HL-60/S4 (cell line): ENCODE measurements around the gene GNB3.

ENCODE experiments used
- in situ Hi-C: fragments of 300-500 bp; cut with MboI; formaldehyde crosslinking; loops from 2 replicates; pipeline ENCODE4 v1.14.3; 2022; ENCODE audit warnings: low sequenced_read_pairs

GNB3 gene

GRCh38 chr12:6834873-6835272 is 5.9 kb upstream of the GNB3 start:
- in situ Hi-C loops = no loop called here

DNA sequence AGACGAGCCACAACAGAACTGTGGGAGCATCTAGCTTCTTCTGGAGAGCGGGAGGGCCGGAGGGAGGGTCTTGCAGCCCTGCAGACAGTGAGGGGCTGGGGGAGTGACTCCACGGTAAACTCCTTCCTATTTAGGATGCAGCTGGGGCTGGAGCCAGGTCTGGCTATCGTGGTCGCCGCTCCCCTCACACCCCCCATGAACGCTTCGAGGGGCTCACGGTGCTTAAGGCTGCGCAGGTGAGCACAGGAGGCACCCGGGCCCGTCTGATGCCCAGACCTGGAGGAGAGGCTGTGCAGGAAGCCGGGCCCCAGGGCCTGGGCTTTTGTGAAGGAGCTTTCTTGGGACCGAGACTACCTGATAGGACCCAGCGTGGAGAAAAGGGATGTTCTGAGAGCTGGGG is 3.9 kb upstream of the GNB3 start:
- in situ Hi-C loops = no loop called here

- in situ Hi-C loops = no loop called here
Observed at GRCh38 chr12:6837370-6838060, 3.2 kb upstream of the GNB3 start.

DNA sequence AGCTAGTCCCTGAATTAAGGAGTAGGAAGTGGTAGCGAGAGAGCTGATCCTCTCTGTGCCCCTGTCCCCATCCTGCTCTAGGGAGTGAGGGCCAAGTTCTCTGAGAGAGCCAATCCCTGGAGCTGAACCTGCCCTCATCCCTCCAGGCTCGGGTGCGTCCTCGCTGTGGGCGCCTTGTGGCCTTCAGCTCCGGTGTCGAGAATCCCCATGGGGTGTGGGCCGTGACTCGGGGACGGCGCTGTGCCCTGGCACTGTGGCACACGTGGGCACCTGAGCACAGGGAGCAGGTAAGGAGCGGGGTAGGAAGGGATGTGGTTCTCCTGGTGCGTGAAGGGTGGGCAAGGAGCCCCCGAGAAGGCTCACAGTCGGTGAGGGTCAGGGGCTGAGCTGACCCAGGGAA is 1.9 kb upstream of the GNB3 start:
- in situ Hi-C loops = no loop called here

DNA sequence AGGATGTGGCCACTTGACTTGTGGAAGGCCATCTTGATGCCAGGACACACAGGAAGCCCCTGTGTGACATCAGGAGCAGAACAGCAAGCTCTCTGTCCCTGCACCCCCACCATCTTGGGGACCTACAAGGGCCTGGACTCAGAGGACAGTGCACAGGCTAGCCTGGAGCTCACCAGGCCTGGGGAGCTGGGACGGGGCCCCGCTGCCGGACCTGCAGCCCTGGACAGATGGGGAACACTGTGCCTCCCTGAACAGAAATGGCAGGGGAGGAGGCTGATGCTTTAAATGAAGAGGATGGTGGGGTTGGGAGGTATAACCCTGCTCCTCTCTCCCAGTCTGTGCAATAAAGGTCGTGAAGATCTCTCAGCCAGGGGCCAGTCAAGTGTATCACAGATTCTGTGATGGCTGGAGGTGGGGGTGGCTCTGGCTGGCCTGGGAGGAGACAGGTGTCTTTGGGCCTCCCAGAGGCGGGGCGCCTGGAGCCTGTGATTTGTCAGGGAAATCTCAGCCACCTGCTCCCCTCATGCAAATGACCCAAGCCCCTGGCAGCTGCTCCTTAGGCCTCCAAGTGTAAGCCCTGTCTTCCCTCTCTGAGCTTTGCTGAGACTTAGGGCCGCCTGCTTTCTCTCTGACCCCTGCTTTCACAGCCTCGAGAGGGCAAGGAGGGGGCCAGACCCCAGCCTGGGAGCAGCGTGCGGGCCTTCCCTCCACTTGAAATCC is 1.1 kb upstream of the GNB3 start:
- in situ Hi-C loops = no loop called here

- in situ Hi-C loops = no loop called here
Observed at GRCh38 chr12:6840330-6840729, 395 bp upstream of the GNB3 start.

DNA sequence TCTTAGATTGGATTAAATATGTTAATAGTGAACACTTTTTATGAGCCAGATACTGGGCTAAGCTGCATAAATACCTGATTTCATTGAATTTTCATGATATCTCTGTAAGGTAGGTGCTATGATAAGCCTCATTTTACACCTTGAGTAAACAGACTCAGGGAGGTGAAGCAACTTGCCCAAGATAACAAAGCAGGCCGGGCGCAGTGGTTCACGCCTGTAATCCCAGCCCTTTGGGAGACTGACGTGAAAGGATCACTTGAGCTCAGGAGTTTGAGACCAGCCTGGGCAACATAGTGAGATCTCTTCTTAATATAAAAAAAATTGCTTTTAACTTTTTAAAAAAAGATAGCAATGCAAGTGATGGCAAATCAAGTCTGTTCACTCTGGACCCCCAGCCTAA is 1.4 kb downstream of the GNB3 start:
- in situ Hi-C loops = no loop called here

GRCh38 chr12:6843118-6843902 is 2.6 kb downstream of the GNB3 start:
- in situ Hi-C loops = no loop called here

- in situ Hi-C loops = no loop called here
Observed at GRCh38 chr12:6845395-6845794, 4.7 kb downstream of the GNB3 start.

DNA sequence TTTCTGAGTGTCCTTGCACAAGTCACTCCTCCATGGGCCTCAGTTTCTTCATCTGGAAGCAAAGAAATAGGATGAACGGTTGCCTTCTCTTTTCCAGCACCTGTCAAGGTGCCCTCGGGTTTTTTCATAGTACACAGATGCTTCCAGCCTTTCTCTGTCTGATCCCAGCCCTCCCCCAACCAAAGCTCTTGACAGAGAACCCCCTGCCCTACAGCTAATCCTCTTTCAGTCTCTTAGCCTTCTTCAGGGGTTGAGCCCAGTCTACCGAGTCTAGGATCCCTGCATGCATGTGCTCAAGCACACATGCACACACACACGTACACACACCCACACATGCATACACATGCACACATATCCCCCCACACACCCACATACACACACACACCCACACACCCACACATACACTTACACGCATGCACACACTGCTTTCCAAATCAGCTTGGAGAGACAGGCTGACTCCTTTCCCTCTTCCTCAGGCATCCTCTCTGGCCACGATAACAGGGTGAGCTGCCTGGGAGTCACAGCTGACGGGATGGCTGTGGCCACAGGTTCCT is 5.7 kb downstream of the GNB3 start:
- in situ Hi-C loops = no loop called here

GRCh38 chr12:6847676-6848075 is 7.0 kb downstream of the GNB3 start:
- in situ Hi-C loops = no loop called here

DNA sequence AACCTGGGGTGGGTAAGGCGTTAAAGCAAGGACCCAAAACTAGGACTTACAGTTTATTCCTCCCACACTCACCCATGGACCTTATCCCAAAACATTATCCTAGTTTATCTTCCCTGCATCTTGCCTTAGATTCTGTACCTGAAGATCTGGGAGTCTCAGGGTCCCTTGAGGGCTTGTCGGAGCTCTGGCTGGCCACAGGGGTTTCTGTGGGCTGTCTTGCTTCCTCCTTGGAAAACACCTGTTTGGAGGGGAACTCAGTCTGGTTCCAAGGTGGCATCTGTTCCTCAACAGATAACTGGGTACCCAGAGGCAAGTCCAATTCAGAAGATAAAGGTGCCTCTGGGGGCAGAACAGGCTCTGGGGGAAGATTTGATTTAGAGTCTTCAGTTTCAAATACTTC is 8.7 kb downstream of the GNB3 start:
- in situ Hi-C loops = no loop called here

- in situ Hi-C loops = no loop called here
Observed at GRCh38 chr12:6849976-6850560, 9.3 kb downstream of the GNB3 start.

DNA sequence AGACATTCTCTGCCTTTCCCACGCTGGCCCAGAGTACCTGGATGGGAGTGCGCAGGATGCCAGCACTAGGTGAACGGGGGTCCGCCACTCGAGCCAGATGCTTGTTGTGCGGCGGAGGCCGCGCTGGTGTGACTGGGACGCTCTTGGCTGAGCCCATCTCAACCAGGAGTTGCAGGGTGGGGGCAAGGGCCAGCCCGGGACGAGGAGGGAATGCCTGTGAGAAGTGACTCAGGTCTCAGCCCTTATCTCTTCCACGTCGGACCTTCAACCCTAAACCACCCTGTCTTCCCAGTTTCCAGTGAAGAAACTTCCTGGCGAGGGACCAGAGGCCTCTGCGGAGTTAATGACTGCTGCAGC is 10.0 kb downstream of the GNB3 start:
- in situ Hi-C loops = no loop called here

- in situ Hi-C loops = no loop called here
Observed at GRCh38 chr12:6851153-6851920, 10.6 kb downstream of the GNB3 start, which contains the start of gene CDCA3. Gene CDCA3, minus strand, starts transcription at chr12:6851286. Its CDS starts 334 bp downstream, at chr12:6850952.

DNA sequence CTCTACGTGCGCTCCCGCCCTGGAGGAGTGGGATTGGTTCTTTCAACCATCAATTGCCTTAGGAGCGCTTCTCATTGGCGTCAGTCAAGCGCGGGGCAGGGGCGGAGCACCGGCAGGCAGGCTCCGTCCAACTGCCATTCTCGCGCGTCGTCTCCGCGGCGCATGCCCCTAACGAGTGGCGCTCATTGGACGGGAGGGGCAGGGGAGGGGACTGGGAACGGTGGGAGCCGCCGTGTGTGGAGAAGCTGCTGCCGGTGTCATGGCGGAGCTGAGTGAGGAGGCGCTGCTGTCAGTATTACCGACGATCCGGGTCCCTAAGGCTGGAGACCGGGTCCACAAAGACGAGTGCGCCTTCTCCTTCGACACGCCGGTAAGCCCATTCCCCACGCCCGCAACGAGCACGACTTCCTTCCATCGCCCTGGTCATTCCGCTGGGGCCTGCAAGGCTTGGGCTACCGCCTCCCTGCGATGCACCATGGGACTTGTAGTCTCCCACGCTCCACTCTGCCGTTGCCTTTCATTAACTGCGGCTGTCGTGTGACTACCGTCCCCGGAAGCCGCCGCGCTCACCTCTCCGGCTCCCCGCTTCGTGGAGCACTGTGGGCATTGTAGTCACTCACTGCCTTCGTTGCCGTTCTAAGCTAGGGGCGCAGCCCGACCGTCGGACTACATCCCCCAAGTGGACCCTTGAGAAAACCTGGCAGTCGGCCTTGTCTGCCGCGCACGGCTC is 11.4 kb downstream of the GNB3 start, which contains the start of gene USP5:
Gene USP5 (plus strand): TSS at position 230 of the 730 bp plus-strand sequence. CDS start 30 bp downstream, at position 260.
- in situ Hi-C loops = no loop called here

DNA sequence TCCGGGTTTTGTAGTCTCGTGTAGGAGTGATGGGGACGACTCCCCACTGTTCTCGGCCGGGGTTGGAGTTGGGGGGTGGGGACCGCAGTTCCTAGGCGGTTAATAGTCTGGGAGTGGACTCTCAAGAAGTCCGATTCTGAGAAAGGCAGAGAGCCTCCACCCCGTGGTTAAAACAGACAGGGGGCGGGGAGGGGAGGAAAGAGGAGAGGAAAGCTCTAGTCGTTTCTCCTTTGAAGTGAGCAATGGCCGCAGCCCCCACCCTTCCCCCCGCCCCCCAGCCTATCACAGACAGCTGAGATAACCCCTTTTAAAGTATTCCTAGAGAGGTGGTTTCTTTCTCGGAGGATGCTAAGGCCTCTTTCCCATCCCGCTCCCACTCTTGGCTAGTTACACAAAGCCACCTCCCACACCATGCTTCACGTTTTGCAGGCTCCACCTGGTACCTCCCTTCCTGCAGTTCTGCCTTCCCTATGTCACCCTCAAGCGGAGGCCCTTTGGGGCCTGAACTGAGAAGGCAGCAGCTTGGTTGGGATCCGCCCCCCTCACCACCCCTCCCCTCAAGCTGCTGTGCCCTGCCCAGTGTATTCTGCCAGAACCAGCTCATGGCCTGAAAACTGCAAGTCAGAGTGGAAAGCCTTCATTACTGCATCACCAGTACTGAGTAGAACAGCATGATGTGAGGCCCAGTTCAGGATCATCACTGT is 12.1 kb downstream of the GNB3 start:
- in situ Hi-C loops = no loop called here

DNA sequence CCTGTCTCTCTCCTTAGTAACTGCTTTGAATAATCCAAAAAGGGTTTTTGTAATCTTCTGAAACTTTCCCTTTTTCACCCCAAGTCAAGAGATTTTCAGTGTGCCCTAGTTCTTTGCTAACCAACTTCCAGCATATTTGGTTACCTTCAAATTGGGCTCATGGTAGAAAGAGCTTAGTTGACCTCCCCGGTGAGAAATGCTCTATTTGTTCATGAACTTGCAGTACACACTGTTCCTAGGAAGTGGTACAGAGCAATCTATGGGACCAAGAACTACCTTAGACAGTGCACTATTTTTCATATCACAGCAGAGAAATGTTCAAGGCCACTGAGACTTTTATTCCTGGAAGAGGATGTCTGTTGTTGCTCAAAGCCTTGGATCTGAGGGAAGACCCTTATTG is 12.9 kb downstream of the GNB3 start:
- in situ Hi-C loops = no loop called here

GRCh38 chr12:6854036-6854435 is 13.3 kb downstream of the GNB3 start:
- in situ Hi-C loops = no loop called here
